Mesendoderm (in vitro differentiated cells): ENCODE results near the gene EXOC2.

Experiments used
- DNase-seq: peaks from one replicate; pipeline ENCODE4 v3.0.0; 2013
- H2AK5ac ChIP-seq: 2 replicates; pipeline ENCODE4 v1.6.1; 2013; ENCODE audit warnings: low read length, inconsistent platforms
- H2BK120ac ChIP-seq: 2 replicates; pipeline ENCODE4 v1.6.1; 2013; ENCODE audit warnings: low read depth, mild to moderate bottlenecking, low read length, moderate library complexity, mixed read lengths
- H2BK15ac ChIP-seq: replicated peaks from 2 replicates; pipeline ENCODE4 v1.6.1; 2013; ENCODE audit warnings: low read depth, mild to moderate bottlenecking, moderate library complexity
- H2BK5ac ChIP-seq: 2 replicates; pipeline ENCODE4 v1.6.1; 2013; ENCODE audit warnings: low read length, inconsistent platforms
- H3K18ac ChIP-seq: 2 replicates; pipeline ENCODE4 v1.6.1; 2013; ENCODE audit warnings: mild to moderate bottlenecking, low read length, mixed read lengths
- H3K23ac ChIP-seq: one replicate; pipeline ENCODE4 v1.6.1; 2013; ENCODE audit warnings: low read length
- H3K27ac ChIP-seq: 2 replicates; pipeline ENCODE4 v1.5.1; 2013; ENCODE audit warnings: low read depth, mild to moderate bottlenecking, inconsistent platforms, low read length, moderate library complexity
- H3K27me3 ChIP-seq: 2 replicates; pipeline ENCODE4 v1.6.1; 2013; ENCODE audit warnings: low read length, control low read depth, mild to moderate bottlenecking, inconsistent platforms; ENCODE audit not compliant: insufficient read depth, poor library complexity
- H3K36me3 ChIP-seq: 2 replicates; pipeline ENCODE4 v1.6.1; 2013; ENCODE audit warnings: low read length, inconsistent platforms; ENCODE audit not compliant: control insufficient read depth, insufficient read depth
- H3K4ac ChIP-seq: one replicate; pipeline ENCODE4 v1.6.1; 2013; ENCODE audit warnings: low read depth, mild to moderate bottlenecking, low read length, moderate library complexity
- H3K4me1 ChIP-seq: 2 replicates; pipeline ENCODE4 v1.6.1; 2013; ENCODE audit warnings: low read depth, low read length, inconsistent platforms; ENCODE audit not compliant: control insufficient read depth
- H3K4me2 ChIP-seq: 2 replicates; pipeline ENCODE4 v1.6.1; 2013; ENCODE audit warnings: low read length
- H3K4me3 ChIP-seq: 2 replicates; pipeline ENCODE4 v1.5.1; 2013; ENCODE audit warnings: mild to moderate bottlenecking, low read length
- H3K56ac ChIP-seq: one replicate; pipeline ENCODE4 v1.6.1; 2013; ENCODE audit warnings: low read length
- H3K79me1 ChIP-seq: 2 replicates; pipeline ENCODE4 v1.6.1; 2013; ENCODE audit warnings: low read length, inconsistent platforms
- H3K79me2 ChIP-seq: 2 replicates; pipeline ENCODE4 v1.6.1; 2013; ENCODE audit warnings: mild to moderate bottlenecking, low read length; ENCODE audit not compliant: control insufficient read depth, insufficient read depth
- H3K9ac ChIP-seq: 2 replicates; pipeline ENCODE4 v1.6.1; 2013; ENCODE audit warnings: low read length, inconsistent platforms
- H4K5ac ChIP-seq: one replicate; pipeline ENCODE4 v1.6.1; 2013; ENCODE audit warnings: low read length
- H4K8ac ChIP-seq: one replicate; pipeline ENCODE4 v1.6.1; 2013; ENCODE audit warnings: low read depth, mild to moderate bottlenecking, control low read depth, low read length, moderate library complexity
- WGBS: extraction: QIAGEN DNeasy Blood & Tissue Kit; methylation state at CpG from one replicate; pipeline ENCODE4 v1.1.7; 2013; ENCODE audit warnings: low lambda C conversion rate, missing lambda C conversion rate; ENCODE audit not compliant: insufficient coverage; ENCODE audit errors: extremely low coverage; 5-methylcytosine and 5-hydroxymethylcytosine counted together

The EXOC2 gene

DNA sequence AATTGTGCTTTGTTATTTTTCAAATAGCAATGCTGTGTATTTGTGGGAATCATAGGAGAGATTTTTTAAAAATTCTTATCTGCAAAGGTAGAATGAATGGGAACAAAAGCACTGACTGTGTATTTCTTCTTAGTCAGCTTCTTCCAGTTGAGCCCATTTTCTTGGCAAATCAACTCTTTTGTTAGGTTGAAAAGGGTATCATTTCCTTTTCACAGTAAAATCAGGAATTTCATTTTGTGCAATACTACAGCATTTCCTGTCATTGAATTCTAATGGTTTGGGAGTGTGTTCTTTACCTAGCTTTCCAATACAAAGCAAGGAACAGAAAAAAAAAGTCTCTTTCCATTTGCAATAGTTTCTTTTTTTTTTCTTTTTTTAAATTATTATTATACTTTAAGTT is 19.0 kb upstream of the EXOC2 start:
- Histone ChIP-seq H2BK120ac (no peak overlapping the region), H3K9ac (no peak overlapping the region), H3K4me1 (no peaks in the 10 kb centered on the region), H3K4me3 (no peak overlapping the region), H3K27me3 (no peaks in the 10 kb centered on the region), H2BK5ac (no peak overlapping the region), H2AK5ac (no peak overlapping the region), H3K79me2 (no peaks in the 10 kb centered on the region), H3K23ac (no peak overlapping the region), H3K18ac (no peak overlapping the region), H3K56ac (no peak overlapping the region), H4K8ac (no peak overlapping the region), H3K4ac (no peak overlapping the region), H3K36me3 (no peaks in the 10 kb centered on the region), H3K27ac (no peak overlapping the region), H3K4me2 (no peak overlapping the region), H4K5ac (no peak overlapping the region), H3K79me1 (no peaks in the 10 kb centered on the region), H2BK15ac (no peak overlapping the region)
- no peak for DNase-seq

DNA sequence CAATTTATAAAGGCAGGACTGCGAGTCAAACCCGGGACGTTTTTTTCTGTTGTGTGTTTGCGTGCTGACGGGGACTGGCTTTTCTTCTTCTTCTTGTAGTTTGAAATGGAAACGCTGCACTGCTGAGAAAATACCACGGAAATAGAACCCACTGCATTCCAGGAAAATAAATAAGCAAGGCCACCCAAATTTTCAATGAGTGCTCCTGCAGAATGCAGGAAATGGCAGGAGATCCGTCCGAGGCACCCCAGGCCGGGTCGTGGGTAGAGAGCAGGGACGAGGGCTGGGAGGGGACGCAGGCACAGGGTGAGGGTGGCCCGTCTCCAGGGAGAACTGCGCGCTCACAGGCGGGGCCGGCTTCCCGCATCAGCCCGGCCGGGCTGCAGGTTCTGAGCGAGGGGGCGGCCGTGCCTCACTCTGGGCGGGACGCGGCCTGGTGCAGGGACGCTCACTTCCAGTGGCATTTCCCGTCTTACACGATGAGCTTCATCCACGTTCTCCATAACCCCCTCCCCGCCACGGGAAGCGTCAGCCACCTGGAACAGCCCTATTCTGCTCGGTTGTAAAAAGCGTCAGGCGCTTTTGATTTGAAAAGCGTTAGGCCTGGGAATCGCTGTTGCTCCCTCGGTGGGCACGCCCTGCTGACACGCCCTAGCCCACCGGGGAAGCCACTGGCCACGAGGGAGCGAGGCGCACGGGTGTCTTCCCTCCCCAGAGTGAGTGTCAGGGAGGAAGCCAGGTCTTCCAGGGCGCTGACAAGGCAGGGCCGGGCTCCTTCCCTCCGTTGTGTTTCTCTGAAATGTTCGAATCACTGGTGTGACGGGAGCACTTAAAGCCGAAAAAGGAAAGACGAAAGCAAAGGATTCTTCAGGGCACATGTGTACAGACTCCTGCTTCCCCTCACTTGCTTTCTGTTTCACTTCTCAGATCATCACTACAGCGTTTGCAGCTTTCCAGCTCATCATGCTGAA is 17.9 kb upstream of the EXOC2 start:
- WGBS: no CpG with 5 or more reads among the region's 55 CpGs
- no peaks in the 10 kb centered on the region for H3K27me3 ChIP-seq

DNA sequence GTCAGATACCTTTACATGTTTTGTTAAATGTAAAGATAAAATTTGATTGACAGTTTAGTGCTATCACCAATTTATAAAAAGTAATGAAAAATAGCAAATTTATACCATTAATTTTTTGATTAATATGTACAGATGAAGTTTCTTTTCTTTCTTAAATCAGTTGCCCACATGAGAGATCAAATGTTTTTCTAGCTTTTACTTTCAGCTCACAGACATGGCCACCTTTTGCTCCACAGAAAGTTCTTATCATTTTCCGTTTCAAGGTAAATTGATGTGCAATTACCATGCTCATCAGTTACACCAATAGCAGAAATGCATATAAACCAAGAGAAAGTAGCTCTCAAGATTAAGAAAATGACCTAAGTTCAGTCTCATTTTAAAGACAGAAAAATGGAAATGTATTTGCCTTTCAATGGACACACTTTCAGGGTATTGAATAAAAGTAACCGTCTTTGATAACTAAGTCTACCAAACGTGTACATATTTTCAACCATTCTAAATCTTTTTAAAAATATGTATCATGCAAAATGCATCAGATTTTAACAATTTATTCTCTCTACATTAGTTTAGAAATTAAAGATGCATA is 16.6 kb upstream of the EXOC2 start:
- H3K4me2 ChIP-seq: no peak overlapping the region
- no peak overlapping the region for H2BK120ac ChIP-seq
- no peaks in the 10 kb centered on the region for H3K79me2 ChIP-seq
- H2BK5ac ChIP-seq: no peak overlapping the region
- H3K4me3 ChIP-seq: no peak overlapping the region
- no peak overlapping the region for H3K18ac ChIP-seq
- H3K27me3 ChIP-seq: no peaks in the 10 kb centered on the region
- no peak overlapping the region for H3K23ac ChIP-seq
- no peak overlapping the region for H3K56ac ChIP-seq
- no peak for DNase-seq
- H3K4ac ChIP-seq: no peak overlapping the region
- WGBS: 100% methylated on average over 1 of the region's 3 CpGs
- no peak overlapping the region for H4K5ac ChIP-seq
- no peaks in the 10 kb centered on the region for H3K79me1 ChIP-seq
- H4K8ac ChIP-seq: no peak overlapping the region
- H2BK15ac ChIP-seq: no peak overlapping the region
- H3K27ac ChIP-seq: no peak overlapping the region
- no peak overlapping the region for H2AK5ac ChIP-seq
- no peaks in the 10 kb centered on the region for H3K4me1 ChIP-seq
- H3K9ac ChIP-seq: no peak overlapping the region
- no peaks in the 10 kb centered on the region for H3K36me3 ChIP-seq

More for the DNA sequence above, 17.9 kb upstream of the EXOC2 start:
- no peak overlapping the region for H3K23ac ChIP-seq
- H3K4me2 ChIP-seq: peak overlapping the region; percentile 22
- H4K8ac ChIP-seq: no peak overlapping the region
- H2AK5ac ChIP-seq: no peak overlapping the region
- H3K36me3 ChIP-seq: no peaks in the 10 kb centered on the region
- no peak overlapping the region for H3K18ac ChIP-seq
- no peaks in the 10 kb centered on the region for H3K79me1 ChIP-seq
- no peak overlapping the region for H3K27ac ChIP-seq
- no peak overlapping the region for H2BK5ac ChIP-seq
- peak; percentile 53 for DNase-seq
- H3K79me2 ChIP-seq: no peaks in the 10 kb centered on the region
- no peaks in the 10 kb centered on the region for H3K4me1 ChIP-seq
- H3K9ac ChIP-seq: peak overlapping the region; percentile 53
- no peak overlapping the region for H2BK15ac ChIP-seq
- no peak overlapping the region for H4K5ac ChIP-seq
- H3K56ac ChIP-seq: peak overlapping the region; percentile 87
- H3K4ac ChIP-seq: no peak overlapping the region
- no peak overlapping the region for H2BK120ac ChIP-seq
- peak overlapping the region; percentile 38 for H3K4me3 ChIP-seq

DNA sequence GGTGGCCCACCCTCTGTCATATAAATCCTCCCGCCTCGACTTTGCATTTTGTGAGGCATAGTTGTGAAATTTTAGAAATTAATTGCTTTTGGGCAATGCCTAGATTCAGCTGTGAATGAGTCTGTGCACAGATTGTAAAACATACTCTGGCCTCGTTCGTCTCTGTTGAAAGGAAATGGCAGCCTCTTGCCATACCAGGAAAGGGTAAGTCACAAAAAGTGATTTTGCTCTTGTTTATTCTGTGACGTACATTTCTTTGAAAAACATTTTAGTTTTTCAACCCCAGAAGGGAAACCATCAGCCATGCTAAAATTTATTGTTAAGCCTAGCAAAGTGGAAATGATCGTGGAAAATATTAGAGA is 15.3 kb upstream of the EXOC2 start:
- H2BK5ac ChIP-seq: no peak overlapping the region
- no peak overlapping the region for H2BK120ac ChIP-seq
- no peaks in the 10 kb centered on the region for H3K27me3 ChIP-seq
- no peaks in the 10 kb centered on the region for H3K79me2 ChIP-seq
- no peak overlapping the region for H4K8ac ChIP-seq
- H3K23ac ChIP-seq: no peak overlapping the region
- H3K4me1 ChIP-seq: no peaks in the 10 kb centered on the region
- no peak overlapping the region for H2AK5ac ChIP-seq
- H3K56ac ChIP-seq: no peak overlapping the region
- no CpG with 5 or more reads among the region's 6 CpGs for WGBS
- no peak overlapping the region for H3K4me2 ChIP-seq
- H2BK15ac ChIP-seq: no peak overlapping the region
- H3K18ac ChIP-seq: no peak overlapping the region
- H3K4ac ChIP-seq: no peak overlapping the region
- H3K79me1 ChIP-seq: no peaks in the 10 kb centered on the region
- no peak overlapping the region for H3K9ac ChIP-seq
- no peaks in the 10 kb centered on the region for H3K36me3 ChIP-seq
- DNase-seq: no peak
- no peak overlapping the region for H3K4me3 ChIP-seq
- H4K5ac ChIP-seq: no peak overlapping the region
- H3K27ac ChIP-seq: no peak overlapping the region

DNA sequence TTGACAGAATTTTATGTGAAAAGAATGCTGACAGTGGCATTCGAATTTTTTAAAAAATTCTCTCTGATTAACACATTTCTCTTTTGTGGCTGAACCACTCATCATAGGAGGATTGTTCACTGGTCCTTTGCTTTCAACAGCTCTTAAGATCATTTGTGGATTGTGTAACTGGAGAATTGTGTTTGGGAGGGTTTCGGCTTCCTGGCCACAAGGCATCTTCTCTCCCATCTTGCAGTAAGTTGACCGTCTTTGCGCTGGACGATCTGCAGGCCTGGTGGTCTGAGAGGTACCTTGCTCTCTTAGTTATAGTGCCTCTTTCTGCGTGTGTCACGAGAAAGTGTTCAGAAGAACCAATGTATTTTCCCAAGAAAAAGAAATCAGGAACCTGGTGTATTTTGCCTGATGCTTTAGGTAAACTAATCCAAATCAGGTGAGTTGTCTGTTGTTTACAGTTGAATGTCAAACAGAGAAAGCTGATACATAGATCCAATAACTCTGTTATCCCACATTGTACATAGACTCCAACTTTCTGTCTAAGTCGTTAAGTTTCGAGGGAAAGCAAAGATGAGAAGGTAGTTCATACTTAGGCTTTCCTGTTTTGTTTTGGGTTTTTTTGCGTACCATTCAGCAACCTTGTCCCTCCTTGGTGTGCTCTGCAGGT is 14.8 kb upstream of the EXOC2 start:
- Histone ChIP-seq H2BK15ac (no peak overlapping the region), H3K23ac (no peak overlapping the region), H2AK5ac (no peak overlapping the region), H3K79me1 (no peaks in the 10 kb centered on the region), H3K4me3 (no peak overlapping the region), H3K4ac (no peak overlapping the region), H3K56ac (no peak overlapping the region), H4K8ac (no peak overlapping the region), H3K27ac (no peak overlapping the region), H3K18ac (no peak overlapping the region), H3K4me2 (no peak overlapping the region), H2BK5ac (no peak overlapping the region), H3K79me2 (no peaks in the 10 kb centered on the region), H3K36me3 (no peaks in the 10 kb centered on the region), H3K4me1 (no peaks in the 10 kb centered on the region), H4K5ac (no peak overlapping the region), H3K9ac (no peak overlapping the region), H2BK120ac (no peak overlapping the region), H3K27me3 (no peaks in the 10 kb centered on the region)
- DNase-seq: no peak
- no CpG with 5 or more reads among the region's 10 CpGs for WGBS
